Neural progenitor cell (in vitro differentiated cells): ENCODE data around the gene CRYBG3. TPM values are rescaled to one million over a fixed set of nuclear protein-coding genes. Genes with fewer than 3 reads are reported as not detected.

Experiments used
- DNase-seq: peaks from one replicate; pipeline ENCODE4 v3.0.0-alpha.2; 2016; ENCODE audit warnings: low spot score
- H2AFZ ChIP-seq: fragments of 200-600 bp; sonication (generic); replicated peaks from 2 replicates; pipeline ENCODE4 v1.6.1; 2016; ENCODE audit warnings: antibody characterized with exemption
- H3F3A ChIP-seq: fragments of 200-600 bp; sonication (generic); 2 replicates; pipeline ENCODE4 v1.6.1; 2016; ENCODE audit warnings: antibody characterized with exemption, low read depth
- H3K27ac ChIP-seq: fragments of 200-600 bp; sonication (generic); 2 replicates; pipeline ENCODE4 v1.5.1; 2016; ENCODE audit warnings: mild to moderate bottlenecking
- H3K27me3 ChIP-seq: fragments of 200-600 bp; sonication (generic); 2 replicates; pipeline ENCODE4 v1.6.1; 2016; ENCODE audit warnings: mild to moderate bottlenecking, moderate library complexity
- H3K36me3 ChIP-seq: fragments of 200-600 bp; sonication (generic); 2 replicates; pipeline ENCODE4 v1.5.1; 2016
- H3K4me1 ChIP-seq: fragments of 200-600 bp; sonication (generic); 2 replicates; pipeline ENCODE4 v1.6.1; 2016; ENCODE audit warnings: mixed run types
- H3K4me2 ChIP-seq: fragments of 200-600 bp; sonication (generic); 2 replicates; pipeline ENCODE4 v1.6.1; 2016
- H3K4me3 ChIP-seq: fragments of 200-600 bp; sonication (generic); 2 replicates; pipeline ENCODE4 v1.5.1; 2016
- H3K79me2 ChIP-seq: fragments of 200-600 bp; sonication (generic); 2 replicates; pipeline ENCODE4 v1.6.1; 2016; ENCODE audit warnings: low read depth
- H3K9ac ChIP-seq: fragments of 200-600 bp; sonication (generic); 2 replicates; pipeline ENCODE4 v1.6.1; 2016
- H3K9me3 ChIP-seq: fragments of 200-600 bp; sonication (generic); 2 replicates; pipeline ENCODE4 v1.5.1; 2016; ENCODE audit warnings: low read depth
- H4K20me1 ChIP-seq: fragments of 200-600 bp; sonication (generic); 2 replicates; pipeline ENCODE4 v1.6.1; 2016; ENCODE audit warnings: low read depth
- H3K27ac Mint-ChIP-seq: 3 replicates; pipeline ENCODE4 v1.8.0; 2021; ENCODE audit warnings: mixed read lengths
- H3K27me3 Mint-ChIP-seq: 2 replicates; pipeline ENCODE4 v1.8.0; 2022; ENCODE audit warnings: low read depth, mild to moderate bottlenecking, inconsistent platforms, moderate library complexity, mixed read lengths; ENCODE audit not compliant: insufficient read depth
- H3K36me3 Mint-ChIP-seq: 3 replicates; pipeline ENCODE4 v1.8.0; 2021; ENCODE audit warnings: mixed read lengths
- H3K4me1 Mint-ChIP-seq: 3 replicates; pipeline ENCODE4 v1.8.0; 2021; ENCODE audit warnings: mixed read lengths
- H3K4me3 Mint-ChIP-seq: 3 replicates; pipeline ENCODE4 v1.8.0; 2021; ENCODE audit warnings: mild to moderate bottlenecking, moderate library complexity, mixed read lengths
- H3K9me3 Mint-ChIP-seq: 3 replicates; pipeline ENCODE4 v1.8.0; 2020; ENCODE audit warnings: mixed read lengths
- CTCF ChIP-seq: fragments of 200-600 bp; sonication (generic); IDR thresholded peaks from 2 replicates; pipeline ENCODE4 v1.5.1; 2017; ENCODE audit warnings: antibody characterized with exemption, mild to moderate bottlenecking
- EZH2 ChIP-seq: fragments of 200-600 bp; sonication (generic); IDR thresholded peaks from 2 replicates; pipeline ENCODE4 v1.6.1; 2017; ENCODE audit warnings: antibody characterized with exemption, mild to moderate bottlenecking, moderate library complexity
- EZH2phosphoT487 ChIP-seq: fragments of 200-600 bp; sonication (generic); IDR thresholded peaks from 2 replicates; pipeline ENCODE4 v1.6.1; 2017; ENCODE audit warnings: antibody characterized with exemption
- total RNA-seq: library from RNA; depleted of rRNA; stranded (reverse); fragments of >200 nt; gene quantifications from 2 replicates; pipeline ENCODE4 v1.2.3, GENCODE V29; 2015; ENCODE audit warnings: low replicate concordance

The CRYBG3 gene
- total RNA-seq, 1 donor from 2014 or later: 12.3 TPM

GRCh38 chr3:97974996-97975395, 153.2 kb downstream of the CRYBG3 start:
- Mint-ChIP-seq H3K9me3 (no peaks in the 10 kb centered on the region), H3K4me3 (no peak overlapping the region)
- no peak overlapping the region for H3K4me3 ChIP-seq

GRCh38 chr3:97975466-97975865, 153.7 kb downstream of the CRYBG3 start:
- no peaks in the 10 kb centered on the region for H3K36me3 ChIP-seq
- no peak overlapping the region for H2AFZ ChIP-seq
- H4K20me1 ChIP-seq: no peaks in the 10 kb centered on the region
- no peak overlapping the region for H3K4me3 ChIP-seq
- Mint-ChIP-seq H3K4me3 (no peak overlapping the region), H3K27me3 (peaks cover 7% of the 10 kb centered on the region), H3K4me1 (peaks cover 5% of the 10 kb centered on the region), H3K9me3 (no peaks in the 10 kb centered on the region), H3K27ac (no peak overlapping the region), H3K36me3 (no peaks in the 10 kb centered on the region)
- peaks cover 21% of the 10 kb centered on the region for H3K27me3 ChIP-seq
- no peak for DNase-seq
- no peak overlapping the region for H3K4me2 ChIP-seq
- peak; percentile 15 for TF ChIP-seq CTCF
- no peak for TF ChIP-seq EZH2phosphoT487
- H3K9me3 ChIP-seq: no peaks in the 10 kb centered on the region
- no peaks in the 10 kb centered on the region for H3F3A ChIP-seq
- no peak overlapping the region for H3K27ac ChIP-seq
- no peak overlapping the region for H3K9ac ChIP-seq
- H3K79me2 ChIP-seq: no peaks in the 10 kb centered on the region
- H3K4me1 ChIP-seq: no peaks in the 10 kb centered on the region

More at GRCh38 chr3:97974996-97975395, 153.2 kb downstream of the CRYBG3 start:
- no peak for DNase-seq
- Mint-ChIP-seq H3K36me3 (no peaks in the 10 kb centered on the region), H3K27me3 (peaks cover 7% of the 10 kb centered on the region), H3K27ac (no peak overlapping the region), H3K4me1 (peaks cover 7% of the 10 kb centered on the region)
- H3K27me3 ChIP-seq: peaks cover 21% of the 10 kb centered on the region
- no peak overlapping the region for H3K4me2 ChIP-seq
- H3F3A ChIP-seq: no peaks in the 10 kb centered on the region
- TF ChIP-seq EZH2phosphoT487 (no peak), CTCF (no peak), EZH2 (no peak)
- H3K36me3 ChIP-seq: no peaks in the 10 kb centered on the region
- H2AFZ ChIP-seq: no peak overlapping the region
- H4K20me1 ChIP-seq: no peaks in the 10 kb centered on the region
- H3K9ac ChIP-seq: no peak overlapping the region
- no peaks in the 10 kb centered on the region for H3K4me1 ChIP-seq
- H3K9me3 ChIP-seq: no peaks in the 10 kb centered on the region
- no peaks in the 10 kb centered on the region for H3K79me2 ChIP-seq
- no peak overlapping the region for H3K27ac ChIP-seq

- H3K36me3 Mint-ChIP-seq: no peaks in the 10 kb centered on the region
- H3K4me3 Mint-ChIP-seq: no peak overlapping the region
- Histone ChIP-seq H3K4me2 (no peak overlapping the region), H3K9me3 (no peaks in the 10 kb centered on the region), H4K20me1 (no peaks in the 10 kb centered on the region), H3K79me2 (no peaks in the 10 kb centered on the region), H3K9ac (no peak overlapping the region), H3F3A (no peaks in the 10 kb centered on the region), H3K4me3 (no peak overlapping the region), H3K36me3 (no peaks in the 10 kb centered on the region), H2AFZ (no peak overlapping the region), H3K4me1 (no peaks in the 10 kb centered on the region), H3K27me3 (no peaks in the 10 kb centered on the region), H3K27ac (no peak overlapping the region)
- no peak overlapping the region for H3K27ac Mint-ChIP-seq
- DNase-seq: peak; percentile 27
- H3K27me3 Mint-ChIP-seq: peaks cover 3% of the 10 kb centered on the region
- no peak for TF ChIP-seq EZH2phosphoT487
- no peak for TF ChIP-seq CTCF
- H3K4me1 Mint-ChIP-seq: no peaks in the 10 kb centered on the region
- H3K9me3 Mint-ChIP-seq: no peaks in the 10 kb centered on the region
These were observed 157.8 kb downstream of the CRYBG3 start for GRCh38 chr3:97979610-97980009.

GRCh38 chr3:97981886-97982285, 160.1 kb downstream of the CRYBG3 start:
- Histone ChIP-seq H3K27ac (no peak overlapping the region), H3K27me3 (no peaks in the 10 kb centered on the region), H3K4me1 (no peaks in the 10 kb centered on the region), H3K4me2 (no peak overlapping the region), H3K9ac (no peak overlapping the region), H4K20me1 (no peaks in the 10 kb centered on the region), H2AFZ (no peak overlapping the region), H3K9me3 (no peaks in the 10 kb centered on the region), H3K4me3 (no peak overlapping the region), H3K36me3 (no peaks in the 10 kb centered on the region), H3K79me2 (no peaks in the 10 kb centered on the region), H3F3A (no peaks in the 10 kb centered on the region)
- no peak for TF ChIP-seq EZH2phosphoT487
- TF ChIP-seq CTCF: no peak
- TF ChIP-seq EZH2: no peak
- Mint-ChIP-seq H3K27ac (no peak overlapping the region), H3K27me3 (peaks cover 5% of the 10 kb centered on the region), H3K4me3 (no peak overlapping the region), H3K9me3 (no peaks in the 10 kb centered on the region), H3K4me1 (no peaks in the 10 kb centered on the region), H3K36me3 (no peaks in the 10 kb centered on the region)
- no peak for DNase-seq
